Activated gamma-delta T cell (primary cell): ENCODE data around the gene TLE2.
"Not testable (repeated sequence)": the region's sequence is repeated elsewhere in the genome, so short reads cannot be mapped to it uniquely, and the experiment has no call there.

ENCODE experiments used
- DNase-seq: peaks from one replicate; lab custom pipeline; 2025; lab: John Stamatoyannopoulos, UW

TLE2 gene

GRCh38 chr19:3012621-3013262, 16.3 kb downstream of the TLE2 start:
- no peak for DNase-seq

DNA sequence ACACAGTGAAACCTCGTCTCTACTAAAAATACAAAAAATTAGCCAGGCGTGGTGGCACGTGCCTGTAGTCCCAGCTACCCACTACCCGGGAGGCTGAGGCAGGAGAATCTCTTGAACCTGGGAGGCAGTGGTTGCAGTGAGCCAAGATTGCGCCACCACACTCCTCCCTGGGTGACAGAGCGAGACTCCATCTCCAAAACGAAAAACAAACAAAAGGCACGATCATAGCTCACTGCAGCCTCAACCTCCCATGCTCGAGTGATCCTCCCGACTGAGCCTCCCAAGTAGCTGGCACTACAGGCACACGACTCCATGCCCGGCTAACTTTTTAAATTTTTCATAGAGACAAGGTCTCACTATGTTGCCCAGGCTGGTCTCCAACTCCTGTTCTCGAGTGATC, 17.0 kb downstream of the TLE2 start:
- not testable (repeated sequence) for DNase-seq

GRCh38 chr19:3010871-3011270, 18.2 kb downstream of the TLE2 start:
- DNase-seq = no peak

- DNase-seq = no peak
Observed at GRCh38 chr19:3008994-3009393, 20.1 kb downstream of the TLE2 start.

DNA sequence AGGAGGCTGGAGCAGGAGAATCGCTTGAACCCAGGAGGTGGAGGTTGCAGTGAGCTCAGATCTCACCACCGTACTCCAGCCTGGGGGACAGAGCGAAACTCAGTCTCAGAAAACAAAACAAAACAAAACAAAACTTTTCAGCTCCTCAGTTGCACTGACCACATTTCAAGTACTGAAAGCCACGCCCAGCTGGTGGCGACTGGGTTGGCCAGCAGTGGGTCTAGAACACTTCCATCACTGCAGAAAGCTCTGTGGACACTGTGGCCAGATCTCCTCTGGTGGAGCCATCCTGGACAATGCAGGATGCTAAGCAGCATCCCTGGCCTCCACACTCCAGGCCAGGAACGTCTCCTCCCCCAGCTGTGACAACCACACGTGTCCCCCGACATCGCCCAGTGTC, 21.1 kb downstream of the TLE2 start:
- no peak for DNase-seq

DNA sequence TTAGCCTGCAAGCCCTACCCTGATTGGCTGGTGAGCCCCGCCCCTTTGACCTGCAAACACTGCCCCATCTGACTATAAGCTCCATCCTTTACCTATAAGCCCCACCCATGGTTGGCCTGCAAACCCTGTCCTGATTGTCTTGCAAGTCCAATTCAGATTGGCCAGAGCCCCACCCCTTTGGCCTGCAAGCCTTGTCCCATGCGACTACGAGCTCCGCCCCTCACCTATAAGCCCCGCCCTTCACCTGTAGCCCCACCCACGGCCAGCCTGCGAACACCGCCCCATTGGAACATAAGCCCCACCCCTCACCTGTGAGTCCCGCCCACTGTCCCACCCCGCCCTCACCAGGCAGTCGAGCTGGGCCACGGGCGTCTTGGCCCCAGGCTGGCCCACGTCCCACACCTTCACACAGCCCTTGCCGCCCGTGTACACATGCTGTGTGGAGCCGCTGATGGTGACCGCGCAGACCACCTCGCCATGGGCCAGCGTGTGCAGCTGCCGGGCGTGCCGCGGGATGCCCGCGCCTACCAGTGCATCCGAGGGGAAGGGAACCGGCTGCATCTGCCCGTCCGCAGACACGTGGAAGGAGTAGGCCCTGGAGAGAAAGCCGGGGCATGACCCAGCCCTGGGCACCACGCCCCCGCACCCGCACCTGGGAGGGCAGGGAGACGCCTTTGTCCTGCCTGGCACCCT, 22.9 kb downstream of the TLE2 start:
- DNase-seq = no peak

DNA sequence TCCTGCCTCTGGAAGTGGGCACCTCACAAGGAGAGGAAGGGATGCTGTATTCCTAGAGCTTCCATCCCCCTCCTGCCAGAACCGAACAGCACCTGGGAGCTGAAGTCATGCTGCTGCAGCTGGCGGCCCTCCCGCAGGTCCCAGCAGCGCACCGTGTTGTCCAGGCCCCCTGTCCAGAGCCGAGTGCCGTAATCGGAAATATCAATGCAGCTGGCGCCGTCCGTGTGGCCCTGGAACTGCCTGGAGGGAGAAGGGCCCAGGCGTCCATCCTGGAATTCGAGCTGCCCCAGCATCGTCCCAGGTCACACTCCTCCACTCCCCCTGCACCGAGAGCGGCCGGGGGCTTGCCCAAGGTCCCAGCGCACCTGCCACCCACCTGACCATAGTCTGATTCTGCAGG, 23.7 kb downstream of the TLE2 start:
- no peak for DNase-seq

GRCh38 chr19:3004522-3004921, 24.6 kb downstream of the TLE2 start:
- no peak for DNase-seq

- no peak for DNase-seq
Observed at GRCh38 chr19:3003046-3003445, 26.0 kb downstream of the TLE2 start.

DNA sequence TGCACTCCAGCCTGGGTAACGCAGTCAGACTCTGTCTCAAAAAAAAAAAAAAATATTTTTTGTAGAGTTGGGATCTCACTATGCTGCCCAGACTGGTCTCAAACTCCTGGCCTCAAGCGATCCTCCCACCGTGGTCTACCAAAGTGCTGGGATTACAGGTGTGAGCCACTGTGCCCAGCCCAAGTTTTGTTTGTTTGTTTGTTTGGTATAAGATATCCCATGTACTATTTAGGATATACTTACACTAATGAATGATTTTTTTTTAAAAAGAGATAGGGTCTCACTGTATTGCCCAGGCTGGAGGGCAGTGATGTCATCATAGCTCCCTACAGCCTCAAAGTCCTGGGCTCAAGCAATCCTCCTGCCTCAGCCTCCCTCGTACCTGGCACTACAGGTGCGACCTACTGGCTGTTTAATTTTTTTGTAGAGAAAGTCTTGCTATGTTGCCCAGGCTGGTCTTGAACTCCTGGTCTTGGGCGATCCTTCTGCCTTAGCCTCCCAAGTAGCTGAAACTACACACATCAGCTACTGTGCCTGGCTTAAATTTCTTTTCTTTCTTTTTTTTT, 27.8 kb downstream of the TLE2 start:
- DNase-seq = no peak

GRCh38 chr19:2998642-2999041, 30.4 kb downstream of the TLE2 start:
- DNase-seq = no peak

DNA sequence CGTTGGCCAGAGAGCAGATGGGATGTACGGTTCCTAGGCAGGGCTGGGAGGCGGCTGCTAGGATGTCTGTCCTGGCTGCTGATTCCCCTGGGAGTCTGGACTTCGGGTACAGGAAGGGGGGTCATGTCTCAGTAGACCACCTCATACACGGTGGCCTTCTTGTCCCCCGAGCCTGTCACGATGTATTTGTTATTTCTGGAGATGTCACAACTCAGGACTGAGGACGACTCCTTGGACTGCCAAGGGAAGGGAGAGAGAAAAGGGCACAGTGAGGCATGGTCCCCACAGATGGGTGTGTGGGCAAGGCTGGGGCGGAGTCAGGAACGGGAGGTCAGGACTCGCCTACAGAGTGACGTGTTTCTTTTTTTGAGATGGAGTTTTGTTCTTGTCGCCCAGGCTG, 31.4 kb downstream of the TLE2 start:
- no peak for DNase-seq

DNA sequence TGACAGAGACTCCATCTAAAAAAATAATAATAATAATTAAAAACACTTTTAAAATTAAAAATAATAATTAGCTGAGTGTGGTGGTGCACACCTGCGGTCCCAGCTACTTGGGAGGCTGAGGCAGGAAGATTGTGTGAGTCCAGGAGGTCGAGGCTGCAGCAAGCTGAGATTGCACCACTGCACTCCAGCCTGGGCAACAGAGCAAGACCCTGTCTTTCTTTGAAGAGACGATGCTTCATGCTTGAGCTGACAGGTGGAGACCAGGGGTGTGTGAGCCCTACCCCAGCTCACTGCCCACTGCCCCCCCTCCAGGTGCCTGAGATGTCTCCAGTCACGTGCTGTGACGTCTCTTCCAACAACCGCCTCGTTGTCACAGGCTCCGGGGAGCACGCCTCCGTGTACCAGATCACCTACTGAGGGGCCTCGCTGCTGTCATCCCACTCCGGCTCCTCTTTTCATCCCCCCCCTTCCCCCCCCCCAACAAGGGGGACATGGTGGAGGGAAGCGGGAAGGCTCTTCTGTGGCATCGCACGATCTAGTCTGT, 34.4 kb downstream of the TLE2 start:
- DNase-seq = no peak

DNA sequence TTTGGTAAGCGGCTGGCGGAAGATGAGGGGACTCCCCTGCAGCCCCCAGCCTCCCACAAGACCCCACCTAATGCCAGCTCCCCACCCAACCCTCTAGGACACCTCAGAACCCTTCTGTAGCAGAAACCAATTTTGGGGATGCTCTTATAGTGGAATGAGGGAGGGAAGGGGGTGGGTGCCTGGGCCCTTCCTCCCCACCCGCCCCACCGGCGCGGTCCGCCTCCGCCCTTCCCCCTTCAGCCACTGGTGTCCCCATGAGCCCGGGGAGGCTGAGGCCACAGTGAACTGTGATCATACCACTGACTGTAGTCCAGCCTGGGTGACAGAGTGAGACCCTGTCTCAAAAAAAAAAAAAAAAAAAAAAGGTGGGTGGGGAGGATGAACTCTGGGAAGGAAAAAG, 35.5 kb downstream of the TLE2 start:
- no peak for DNase-seq

GRCh38 chr19:2992958-2993357, 36.1 kb downstream of the TLE2 start:
- no peak for DNase-seq

GRCh38 chr19:2992333-2992732, 36.7 kb downstream of the TLE2 start:
- not testable (repeated sequence) for DNase-seq

GRCh38 chr19:2989236-2989946, 39.7 kb downstream of the TLE2 start:
- no peak for DNase-seq

GRCh38 chr19:2988568-2988967, 40.5 kb downstream of the TLE2 start:
- DNase-seq = no peak

DNA sequence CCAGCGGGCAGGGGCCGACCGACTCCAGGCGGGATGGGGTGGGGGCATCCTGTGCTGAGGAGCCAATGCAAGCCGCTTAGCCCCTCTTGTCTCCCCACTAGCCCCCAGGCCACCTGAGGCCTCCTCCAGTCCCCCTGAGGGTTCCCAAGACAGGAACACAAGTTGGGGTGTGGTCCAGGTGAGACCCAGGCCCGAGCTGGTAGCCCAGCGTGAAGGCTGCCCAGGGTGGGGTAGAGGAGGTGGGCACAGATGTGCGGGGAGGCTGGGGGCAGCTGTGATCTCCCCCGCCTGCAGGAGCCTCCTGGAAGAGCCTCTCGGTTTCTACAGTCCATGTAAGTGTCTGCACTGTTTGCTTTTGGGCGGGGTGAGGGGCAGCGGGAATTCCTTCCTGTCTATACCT, 41.3 kb downstream of the TLE2 start:
- no peak for DNase-seq

DNA sequence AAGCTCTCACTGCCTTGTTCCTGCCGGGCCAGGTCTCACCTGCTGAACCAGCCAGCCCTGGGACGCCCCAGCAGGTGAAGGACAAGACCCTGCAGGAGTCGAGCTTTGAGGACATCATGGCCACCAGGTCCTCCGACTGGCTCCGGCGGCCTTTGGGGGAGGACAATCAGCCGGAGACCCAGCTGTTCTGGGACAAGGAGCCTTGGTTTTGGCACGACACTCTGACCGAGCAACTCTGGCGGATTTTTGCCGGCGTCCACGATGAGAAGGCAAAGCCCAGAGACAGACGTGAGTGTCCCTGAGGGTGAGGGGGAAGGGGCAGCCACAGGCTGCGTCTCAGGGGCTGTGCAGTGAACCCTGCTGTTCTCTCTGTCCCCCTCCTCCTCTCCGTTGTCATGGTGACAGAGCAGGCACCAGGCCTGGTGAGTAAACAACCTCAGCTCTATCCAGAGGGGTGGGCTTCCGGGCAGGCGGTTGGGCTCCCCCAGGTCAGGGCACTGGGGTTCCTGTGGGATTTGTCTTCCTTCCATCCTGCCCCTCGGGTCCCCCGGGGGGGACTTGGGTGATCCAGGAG, 42.0 kb downstream of the TLE2 start:
- DNase-seq = no peak

DNA sequence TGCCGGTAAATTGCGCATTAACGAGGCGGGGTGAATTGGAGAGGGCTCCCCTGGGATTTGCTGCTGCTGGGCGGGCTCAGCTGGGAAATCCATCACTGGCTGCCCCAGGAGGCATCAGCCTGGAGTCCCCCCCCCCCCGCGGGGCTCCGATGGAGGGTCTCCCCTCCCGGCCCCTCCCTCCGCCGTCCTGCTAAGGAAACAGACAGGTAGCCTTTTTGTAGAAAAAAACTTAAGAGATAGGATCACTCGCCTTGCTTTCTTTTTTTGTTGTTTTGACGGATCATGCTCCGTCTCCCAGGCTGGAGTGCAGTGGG, 44.9 kb downstream of the TLE2 start:
- no peak for DNase-seq
